HG03060 (cell line): ENCODE data around the gene ENPP1.
"Not testable (repeated sequence)": the region's sequence is repeated elsewhere in the genome, so short reads cannot be mapped to it uniquely, and the experiment has no call there.

Source experiments
- ATAC-seq: cut with Tn5 transposase; IDR thresholded peaks from one replicate; pipeline ENCODE4 v1.9.1; 2021; ENCODE audit warnings: low read depth, moderate number of reproducible peaks; ENCODE audit not compliant: unreplicated experiment

ENPP1 gene

GRCh38 chr6:131825946-131826345, 18.1 kb downstream of the ENPP1 start:
- ATAC-seq: no peak

- no peak for ATAC-seq
Observed at GRCh38 chr6:131828080-131828479, 20.3 kb downstream of the ENPP1 start.

DNA sequence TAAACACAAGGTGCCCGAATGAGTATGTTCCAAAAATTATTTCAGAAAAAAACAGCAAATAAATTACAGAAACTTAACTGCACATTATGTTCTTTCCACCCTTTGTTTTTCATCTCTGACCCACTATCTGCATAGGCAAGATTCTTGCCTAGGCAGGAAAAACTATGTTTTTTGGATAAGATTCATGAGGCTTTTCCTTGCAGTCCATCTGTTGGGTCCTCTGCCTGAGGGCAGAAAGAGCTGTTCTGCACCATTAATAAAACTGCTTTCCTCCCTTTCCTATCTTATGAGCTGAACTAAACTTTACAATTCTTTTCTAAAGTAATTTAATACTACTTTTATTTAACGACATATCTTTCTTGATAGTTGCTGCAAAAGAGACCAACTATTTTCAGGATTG, 21.1 kb downstream of the ENPP1 start:
- no peak for ATAC-seq

GRCh38 chr6:131831392-131831791, 23.6 kb downstream of the ENPP1 start:
- no peak for ATAC-seq

GRCh38 chr6:131831886-131832285, 24.1 kb downstream of the ENPP1 start:
- ATAC-seq: no peak

- no peak for ATAC-seq
Observed at GRCh38 chr6:131832363-131832762, 24.5 kb downstream of the ENPP1 start.

DNA sequence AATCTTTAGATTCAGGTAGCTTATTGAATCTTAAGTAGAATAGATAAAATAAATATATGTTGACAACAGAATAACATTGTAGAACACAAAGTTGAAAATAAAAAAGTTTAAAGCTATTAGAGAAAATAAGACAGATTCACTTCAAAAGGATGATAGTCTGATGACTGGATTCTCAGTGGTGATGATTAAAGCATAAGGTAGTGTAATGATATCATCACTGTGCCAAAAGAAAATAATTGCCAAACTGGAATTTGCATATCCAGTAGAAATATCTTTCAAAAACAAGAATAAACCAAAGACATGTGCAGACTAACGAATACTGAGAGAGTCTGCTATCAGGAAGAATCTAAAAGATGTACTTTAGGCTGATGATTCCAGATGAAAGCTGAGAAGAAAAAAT, 30.2 kb downstream of the ENPP1 start:
- ATAC-seq: no peak

- ATAC-seq: no peak
Observed at GRCh38 chr6:131839388-131839787, 31.6 kb downstream of the ENPP1 start.

DNA sequence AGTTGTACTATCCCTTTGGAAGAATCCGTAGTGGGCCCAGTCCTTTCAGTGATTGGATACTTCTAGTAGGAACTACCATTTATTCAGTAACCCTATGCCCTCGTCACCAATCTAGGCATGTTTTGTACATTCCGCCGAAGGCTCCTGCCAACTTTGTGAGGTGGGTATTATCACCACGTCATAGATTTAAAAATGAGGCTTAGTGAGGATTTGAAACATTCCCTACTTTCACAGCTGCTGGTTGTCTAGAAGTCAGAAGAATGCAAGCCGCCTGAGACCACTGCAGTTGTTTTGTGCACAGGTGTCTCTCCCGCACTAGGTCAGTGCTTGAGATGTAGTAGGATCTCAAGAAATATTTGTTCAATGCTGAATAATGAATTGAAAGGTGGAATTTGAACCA, 32.6 kb downstream of the ENPP1 start:
- ATAC-seq: no peak

GRCh38 chr6:131840936-131841583, 33.2 kb downstream of the ENPP1 start:
- ATAC-seq: no peak

DNA sequence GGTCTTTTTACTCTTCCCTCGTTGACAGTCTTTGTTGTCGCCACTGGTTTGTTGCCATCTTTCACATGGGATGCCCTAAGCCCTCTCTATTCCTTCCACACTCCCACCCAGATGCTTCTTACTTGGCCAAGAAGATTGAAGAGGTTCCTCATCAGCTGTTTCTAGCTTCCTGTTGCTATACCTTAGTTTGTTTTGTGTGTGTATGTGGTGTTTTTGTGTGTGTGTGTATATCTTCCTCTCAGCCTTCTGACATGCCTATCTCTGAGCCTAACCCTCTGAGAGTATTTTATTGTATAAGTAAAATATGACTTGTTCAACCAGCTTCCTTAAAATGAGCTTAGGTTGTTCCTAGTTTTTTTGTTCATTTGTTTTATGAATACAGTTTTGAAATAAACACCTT, 35.9 kb downstream of the ENPP1 start:
- ATAC-seq: no peak

DNA sequence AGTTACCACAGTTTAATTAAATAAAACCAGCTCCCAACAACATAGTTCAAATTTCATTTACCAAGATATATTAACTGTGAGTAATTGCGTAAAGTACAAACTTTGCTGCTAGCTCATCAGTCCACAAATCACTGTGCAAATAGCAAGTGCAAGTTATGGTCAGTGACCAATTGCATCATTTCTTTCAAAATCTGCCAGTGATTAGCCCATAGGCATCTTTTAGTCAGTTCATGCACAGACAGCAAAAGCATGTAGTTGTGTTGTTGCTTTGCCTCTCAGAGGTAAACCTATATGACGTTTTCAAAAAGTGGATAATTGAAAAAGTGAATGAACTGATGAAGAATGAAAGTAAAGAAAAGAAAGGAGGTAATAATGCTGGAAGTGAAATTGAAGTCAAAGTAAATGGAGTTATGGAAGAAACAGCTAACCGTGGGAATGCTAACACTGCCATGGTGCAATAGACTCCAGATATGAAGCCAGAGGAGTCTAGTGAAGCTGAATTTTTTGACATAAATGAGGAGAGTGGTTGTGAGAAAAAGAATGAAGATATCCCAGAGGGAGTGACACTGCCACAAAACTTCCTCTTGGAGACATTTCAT, 36.5 kb downstream of the ENPP1 start:
- no peak for ATAC-seq

- ATAC-seq: no peak
Observed at GRCh38 chr6:131846023-131846663, 38.3 kb downstream of the ENPP1 start.

GRCh38 chr6:131846905-131847304, 39.1 kb downstream of the ENPP1 start:
- no peak for ATAC-seq

DNA sequence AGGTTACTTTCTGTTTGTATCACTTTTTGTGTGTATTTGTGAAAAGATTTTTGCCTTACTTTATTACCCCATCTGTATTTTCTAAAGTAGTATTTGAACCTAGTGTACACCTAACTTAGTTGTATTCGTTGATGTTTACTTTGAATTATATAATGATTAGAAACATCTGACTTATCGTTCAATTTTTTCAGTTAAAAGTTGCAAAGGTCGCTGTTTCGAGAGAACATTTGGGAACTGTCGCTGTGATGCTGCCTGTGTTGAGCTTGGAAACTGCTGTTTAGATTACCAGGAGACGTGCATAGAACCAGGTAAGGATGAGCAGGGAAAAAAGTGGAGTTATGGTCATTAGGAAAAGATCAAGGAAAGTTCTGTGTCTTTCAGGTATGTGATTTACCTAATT, 42.0 kb downstream of the ENPP1 start:
- no peak for ATAC-seq

- no peak for ATAC-seq
Observed at GRCh38 chr6:131851049-131851769, 43.4 kb downstream of the ENPP1 start.

DNA sequence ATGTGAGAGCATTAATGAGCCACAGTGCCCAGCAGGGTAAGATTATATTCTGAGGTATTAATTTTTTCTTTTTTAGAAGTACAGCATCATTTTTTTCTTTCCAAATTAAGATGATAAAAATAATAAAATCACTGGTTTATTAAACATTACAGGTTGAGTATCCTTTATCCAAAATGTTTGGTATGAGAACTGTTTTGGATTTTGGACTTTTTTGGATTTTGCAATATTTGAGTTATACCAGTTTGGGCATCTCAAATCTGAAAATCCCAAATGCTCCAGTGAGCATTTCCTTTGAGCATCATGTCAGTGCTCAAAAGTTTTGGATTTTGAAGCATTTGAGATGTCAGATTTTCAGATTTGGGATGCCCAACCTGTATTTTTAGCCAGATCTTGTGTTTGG, 44.4 kb downstream of the ENPP1 start:
- no peak for ATAC-seq

GRCh38 chr6:131854803-131855202, 47.0 kb downstream of the ENPP1 start:
- no peak for ATAC-seq

GRCh38 chr6:131858765-131859415, 51.1 kb downstream of the ENPP1 start:
- no peak for ATAC-seq

DNA sequence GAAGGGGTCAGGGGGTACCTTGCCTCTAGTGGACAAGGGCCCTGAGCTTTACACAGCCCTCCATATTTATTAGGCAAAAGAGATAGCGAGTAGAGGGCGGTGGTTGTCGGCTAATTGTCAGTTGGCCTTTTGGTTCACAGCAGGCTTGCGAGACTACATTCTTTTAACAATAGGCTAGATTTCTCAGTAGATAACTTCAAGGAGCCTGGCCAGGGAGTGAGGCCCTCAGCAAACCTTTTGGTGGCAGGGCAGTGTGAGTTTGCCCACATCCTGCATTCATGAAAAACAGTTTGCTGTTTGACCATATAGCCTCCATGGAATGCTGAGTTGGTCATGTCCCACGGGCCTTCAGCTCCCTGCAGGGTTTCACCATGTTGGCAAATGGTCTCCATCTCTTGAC, 51.8 kb downstream of the ENPP1 start:
- ATAC-seq: not testable (repeated sequence)

GRCh38 chr6:131861381-131861780, 53.6 kb downstream of the ENPP1 start:
- ATAC-seq: no peak
